ENCODE results near the gene ANK3. TPM values are rescaled to one million over a fixed set of nuclear protein-coding genes. Genes with fewer than 3 reads are reported as not detected.
"Not testable (repeated sequence)": the region's sequence is repeated elsewhere in the genome, so short reads cannot be mapped to it uniquely, and the experiment has no call there.

Gene ANK3
- total and polyA plus RNA-seq, 2 experiments from 2014 or later, result 0.14 to 0.54 TPM

DNA sequence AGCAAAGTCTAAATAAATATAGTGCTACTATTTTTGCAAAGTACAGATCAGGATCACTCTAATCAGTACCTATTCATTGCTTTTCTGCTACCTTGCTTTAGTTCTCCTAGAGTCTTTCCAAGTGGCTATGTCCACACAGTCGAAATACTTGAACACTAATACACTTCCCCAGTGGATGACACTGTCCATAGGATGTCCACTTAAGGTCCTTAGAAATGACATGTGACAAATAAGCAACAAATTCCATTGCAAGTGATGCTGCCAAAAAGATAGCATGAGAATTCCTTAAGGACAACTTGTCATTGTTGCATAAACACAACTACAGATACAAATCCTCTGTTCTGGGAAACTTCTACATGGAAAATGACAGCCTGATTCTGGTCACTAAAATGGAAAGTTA lies 93.6 kb downstream of the ANK3 start:
- Histone ChIP-seq H3K9me3 (ENCODE audit: low read depth) (no peaks in the 10 kb centered on the region), H3K4me2 (ENCODE audit: unreplicated experiment) (no peak overlapping the region), H3K27me3 (replicated peaks; ENCODE audit: insufficient read depth) (no peaks in the 10 kb centered on the region), H3K79me2 (ENCODE audit: insufficient read depth) (no peaks in the 10 kb centered on the region), H3K36me3 (ENCODE audit: low read depth) (no peaks in the 10 kb centered on the region), H3K4me3 (no peak overlapping the region), H3K9ac (no peak overlapping the region), H3K4me1 (ENCODE audit: insufficient read depth) (no peaks in the 10 kb centered on the region), H3K9me2 (ENCODE audit: insufficient read depth) (no peaks in the 10 kb centered on the region), H2AFZ (no peak overlapping the region), H3K27ac (no peak overlapping the region), H4K20me1 (ENCODE audit: insufficient read depth) (no peaks in the 10 kb centered on the region), H3F3A (ENCODE audit: insufficient read depth) (no peaks in the 10 kb centered on the region)
- in situ Hi-C loops (cut with MboI), result no loop called here
- WGBS, 2 experiments (ENCODE audit: low coverage in 1 of 2, low lambda C conversion rate in 2 of 2, missing lambda C conversion rate in 2 of 2), result 81 to 83% methylated on average over 1 of the region's 1 CpG
- no peak for DNase-seq
- TF ChIP-seq EZH2 (IDR thresholded peaks at IDR 0.05; ENCODE audit: insufficient read depth, poor library complexity, severe bottlenecking), result no peak
- TF ChIP-seq EZH2phosphoT487 (IDR thresholded peaks at IDR 0.05; ENCODE audit: insufficient read depth, low read depth), result no peak

GRCh38 chr10:60295028-60295937 lies 94.4 kb downstream of the ANK3 start:
- whole genome bisulfite sequencing, 2 experiments (ENCODE audit: low coverage in 1 of 2, low lambda C conversion rate in 2 of 2, missing lambda C conversion rate in 2 of 2), result 82% methylated on average over 9 of the region's 9 CpGs
- in situ Hi-C loops (cut with MboI), result no loop called here
- DNase-seq, result no peak
- H3K4me2 ChIP-seq (ENCODE audit: unreplicated experiment), result no peak overlapping the region
- H3K9me2 ChIP-seq (ENCODE audit: insufficient read depth), result no peaks in the 10 kb centered on the region
- H3K9me3 ChIP-seq (ENCODE audit: low read depth), result no peaks in the 10 kb centered on the region
- H2AFZ ChIP-seq, result peak overlapping the region; percentile 43; the same call in 1 of the 2 replicates
- no peaks in the 10 kb centered on the region for H4K20me1 ChIP-seq (ENCODE audit: insufficient read depth)
- no peak overlapping the region for H3K4me3 ChIP-seq
- H3K79me2 ChIP-seq (ENCODE audit: insufficient read depth), result no peaks in the 10 kb centered on the region
- H3K9ac ChIP-seq, result no peak overlapping the region
- H3K36me3 ChIP-seq (ENCODE audit: low read depth), result no peaks in the 10 kb centered on the region
- H3K27ac ChIP-seq, result no peak overlapping the region
- H3K4me1 ChIP-seq (ENCODE audit: insufficient read depth), result no peaks in the 10 kb centered on the region
- no peaks in the 10 kb centered on the region for H3K27me3 ChIP-seq (replicated peaks; ENCODE audit: insufficient read depth)
- H3F3A ChIP-seq (ENCODE audit: insufficient read depth), result no peaks in the 10 kb centered on the region
- TF ChIP-seq EZH2 (IDR thresholded peaks at IDR 0.05; ENCODE audit: insufficient read depth, poor library complexity, severe bottlenecking) (no peak), EZH2phosphoT487 (IDR thresholded peaks at IDR 0.05; ENCODE audit: insufficient read depth, low read depth) (no peak)

- H3K27ac ChIP-seq, result no peak overlapping the region
- in situ Hi-C loops (cut with MboI), result no loop called here
Observed at GRCh38 chr10:60293581-60294175, 96.0 kb downstream of the ANK3 start.

DNA sequence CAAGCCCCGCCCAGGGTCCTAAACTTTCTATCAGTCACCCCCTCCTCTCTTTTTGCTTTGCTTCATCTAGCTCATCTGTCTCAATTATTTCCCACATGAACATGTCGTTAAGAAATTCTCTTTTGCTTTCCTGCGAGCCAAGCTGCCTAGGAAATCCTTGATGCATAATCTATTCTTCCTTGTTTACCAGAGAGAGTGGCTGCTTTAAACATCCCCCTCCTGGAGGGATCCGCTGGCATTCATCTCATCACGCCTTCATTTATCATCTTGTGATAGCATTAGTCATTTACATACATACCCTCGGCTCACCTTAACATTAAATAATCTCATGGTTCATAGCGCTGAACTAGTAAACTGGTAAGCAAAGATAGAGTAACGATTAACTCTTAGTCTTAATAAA lies 96.7 kb downstream of the ANK3 start:
- H3K4me1 ChIP-seq (ENCODE audit: insufficient read depth), result no peaks in the 10 kb centered on the region
- no peaks in the 10 kb centered on the region for H3F3A ChIP-seq (ENCODE audit: insufficient read depth)
- H2AFZ ChIP-seq, result no peak overlapping the region
- H3K27me3 ChIP-seq (replicated peaks; ENCODE audit: insufficient read depth), result no peaks in the 10 kb centered on the region
- H3K36me3 ChIP-seq (ENCODE audit: low read depth), result no peaks in the 10 kb centered on the region
- H3K4me2 ChIP-seq (ENCODE audit: unreplicated experiment), result no peak overlapping the region
- H3K79me2 ChIP-seq (ENCODE audit: insufficient read depth), result no peaks in the 10 kb centered on the region
- H3K4me3 ChIP-seq, result no peak overlapping the region
- no peak overlapping the region for H3K27ac ChIP-seq
- no peaks in the 10 kb centered on the region for H4K20me1 ChIP-seq (ENCODE audit: insufficient read depth)
- WGBS, 2 experiments (ENCODE audit: low coverage in 1 of 2, low lambda C conversion rate in 2 of 2, missing lambda C conversion rate in 2 of 2), result 87 to 91% methylated on average over 8 of the region's 8 CpGs
- H3K9me2 ChIP-seq (ENCODE audit: insufficient read depth), result no peaks in the 10 kb centered on the region
- no peaks in the 10 kb centered on the region for H3K9me3 ChIP-seq (ENCODE audit: low read depth)
- H3K9ac ChIP-seq, result no peak overlapping the region
- DNase-seq, result no peak
- TF ChIP-seq EZH2phosphoT487 (IDR thresholded peaks at IDR 0.05; ENCODE audit: insufficient read depth, low read depth) (no peak), EZH2 (IDR thresholded peaks at IDR 0.05; ENCODE audit: insufficient read depth, poor library complexity, severe bottlenecking) (no peak)
- in situ Hi-C loops (cut with MboI), result no loop called here

More at GRCh38 chr10:60293581-60294175, 96.0 kb downstream of the ANK3 start:
- H3K9me2 ChIP-seq (ENCODE audit: insufficient read depth), result no peaks in the 10 kb centered on the region
- no peak overlapping the region for H2AFZ ChIP-seq
- H3K9me3 ChIP-seq (ENCODE audit: low read depth), result no peaks in the 10 kb centered on the region
- no peak for DNase-seq
- WGBS, 2 experiments (ENCODE audit: low coverage in 1 of 2, low lambda C conversion rate in 2 of 2, missing lambda C conversion rate in 2 of 2), result 83 to 90% methylated on average over 6 of the region's 6 CpGs
- H4K20me1 ChIP-seq (ENCODE audit: insufficient read depth), result no peaks in the 10 kb centered on the region
- H3K9ac ChIP-seq, result no peak overlapping the region
- H3K4me2 ChIP-seq (ENCODE audit: unreplicated experiment), result no peak overlapping the region
- H3K36me3 ChIP-seq (ENCODE audit: low read depth), result no peaks in the 10 kb centered on the region
- H3F3A ChIP-seq (ENCODE audit: insufficient read depth), result no peaks in the 10 kb centered on the region
- no peaks in the 10 kb centered on the region for H3K27me3 ChIP-seq (replicated peaks; ENCODE audit: insufficient read depth)
- H3K79me2 ChIP-seq (ENCODE audit: insufficient read depth), result no peaks in the 10 kb centered on the region
- TF ChIP-seq EZH2phosphoT487 (IDR thresholded peaks at IDR 0.05; ENCODE audit: insufficient read depth, low read depth) (no peak), EZH2 (IDR thresholded peaks at IDR 0.05; ENCODE audit: insufficient read depth, poor library complexity, severe bottlenecking) (no peak)
- no peak overlapping the region for H3K4me3 ChIP-seq
- no peaks in the 10 kb centered on the region for H3K4me1 ChIP-seq (ENCODE audit: insufficient read depth)

- H4K20me1 ChIP-seq (ENCODE audit: insufficient read depth); H3K9ac ChIP-seq; in situ Hi-C loops (cut with MboI); H3K79me2 ChIP-seq (ENCODE audit: insufficient read depth); H3K9me3 ChIP-seq (ENCODE audit: low read depth); H3K27me3 ChIP-seq (replicated peaks; ENCODE audit: insufficient read depth); H3K4me1 ChIP-seq (ENCODE audit: insufficient read depth); H3K4me3 ChIP-seq; H3K36me3 ChIP-seq (ENCODE audit: low read depth); H3K4me2 ChIP-seq (ENCODE audit: unreplicated experiment); H3F3A ChIP-seq (ENCODE audit: insufficient read depth); H2AFZ ChIP-seq; H3K27ac ChIP-seq; DNase-seq; H3K9me2 ChIP-seq (ENCODE audit: insufficient read depth): not testable (repeated sequence)
- 81 to 88% methylated on average over 5 to 6 of the region's 6 CpGs for WGBS, 2 experiments (ENCODE audit: low coverage in 1 of 2, low lambda C conversion rate in 2 of 2, missing lambda C conversion rate in 2 of 2)
Observed at GRCh38 chr10:60292536-60292935, 97.1 kb downstream of the ANK3 start.
